B cell (primary cell): Measurements from ENCODE around the gene STEAP2. TPM values are rescaled to one million over a fixed set of nuclear protein-coding genes. Genes with fewer than 3 reads are reported as not detected.
"Not testable (repeated sequence)": the region's sequence is repeated elsewhere in the genome, so short reads cannot be mapped to it uniquely, and the experiment has no call there.

Experiments used
- ATAC-seq: fragments of 200-7000 bp; cut with Tn5 transposase; one replicate; pipeline ENCODE4 v1.10.0; 2021; ENCODE audit warnings: low read depth, mild to moderate bottlenecking, moderate number of reproducible peaks, moderate library complexity
- CTCF ChIA-PET: fragments of 350-600 bp; sonication (Branson Sonifier 250); formaldehyde crosslinking; loops from one replicate; lab custom pipeline; 2021; ENCODE audit warnings: antibody characterized with exemption, inconsistent platforms; lab: Charles Lee
- POLR2A ChIA-PET: fragments of 350-600 bp; sonication (Branson Sonifier 250); formaldehyde crosslinking; loops from one replicate; lab custom pipeline; 2021; ENCODE audit warnings: antibody characterized with exemption; lab: Charles Lee
- DNase-seq: peaks from one replicate; pipeline ENCODE4 v3.0.0; 2013
- H2AFZ ChIP-seq: 2 replicates; pipeline ENCODE4 v1.6.1; 2012; ENCODE audit warnings: mild to moderate bottlenecking, low read depth, low read length; ENCODE audit not compliant: insufficient read depth, poor library complexity, severe bottlenecking
- H3K27ac ChIP-seq, 2 donors: 1 replicate in 1 of 2; 2 replicates in 1 of 2; pipeline ENCODE4 v1.5.1; 2012 to 2013; ENCODE audit warnings: low read length in 2 of 2, mild to moderate bottlenecking in 2 of 2, moderate library complexity in 1 of 2
- H3K27me3 ChIP-seq, 4 experiments: fragments of 200-600 bp in 1 of 4; sonication (generic) in 1 of 4; replicated peaks in 1 of 4; 1 replicate in 2 of 4; 2 replicates in 2 of 4; pipeline versions ENCODE4 v1.6.1 to v1.7.0; 2013 to 2016; ENCODE audit warnings: low read length in 3 of 4, mild to moderate bottlenecking in 2 of 4, mixed read lengths in 1 of 4, moderate library complexity in 1 of 4; ENCODE audit not compliant: insufficient read depth in 4 of 4, control insufficient read depth in 3 of 4; ENCODE audit errors: control extremely low read depth in 1 of 4
- H3K36me3 ChIP-seq, 2 experiments: replicated peaks in 1 of 2; 1 replicate in 1 of 2; 2 replicates in 1 of 2; pipeline versions ENCODE4 v1.6.1 to v1.7.1; 2013; ENCODE audit warnings: low read length in 1 of 2; ENCODE audit not compliant: insufficient read depth in 2 of 2, control insufficient read depth in 1 of 2; ENCODE audit errors: control extremely low read depth in 1 of 2, extremely low read depth in 1 of 2
- H3K4me1 ChIP-seq, 2 donors: fragments of 200-600 bp in 1 of 2; sonication (generic) in 1 of 2; 1 replicate in 1 of 2; 2 replicates in 1 of 2; pipeline versions ENCODE4 v1.5.1 to v1.6.1; 2013 to 2017; ENCODE audit warnings: low read length in 2 of 2; ENCODE audit not compliant: control insufficient read depth in 2 of 2, insufficient read depth in 2 of 2
- H3K4me2 ChIP-seq: replicated peaks from 2 replicates; pipeline ENCODE3; 2012; ENCODE audit warnings: mild to moderate bottlenecking, low read depth, low read length; ENCODE audit not compliant: poor library complexity, severe bottlenecking
- H3K4me3 ChIP-seq, 5 experiments: fragments of 200-600 bp in 1 of 5; sonication (generic) in 1 of 5; 1 replicate in 3 of 5; 2 replicates in 2 of 5; pipeline versions ENCODE4 v1.5.1 to v1.7.0; 2011 to 2016; ENCODE audit warnings: low read length in 4 of 5, mild to moderate bottlenecking in 4 of 5, low read depth in 2 of 5, control low read depth in 1 of 5, moderate library complexity in 1 of 5; ENCODE audit not compliant: insufficient read depth in 1 of 5; ENCODE audit errors: control extremely low read depth in 1 of 5, extremely low read depth in 1 of 5
- H3K79me2 ChIP-seq: fragments of 200-600 bp; sonication (generic); one replicate; pipeline ENCODE4 v1.6.0; 2016; ENCODE audit warnings: low read length; ENCODE audit not compliant: control insufficient read depth, insufficient read depth
- H3K9ac ChIP-seq: fragments of 200-600 bp; sonication (generic); 2 replicates; pipeline ENCODE4 v1.6.1; 2017; ENCODE audit warnings: mild to moderate bottlenecking, low read length, moderate library complexity
- H3K9me3 ChIP-seq, 3 donors: one replicate each; pipeline versions ENCODE4 v1.6.1 to v1.7.1; 2013; ENCODE audit warnings: low read length in 2 of 3; ENCODE audit not compliant: control insufficient read depth in 2 of 3, insufficient read depth in 1 of 3; ENCODE audit errors: control extremely low read depth in 1 of 3
- H4K20me1 ChIP-seq: 2 replicates; pipeline ENCODE4 v1.6.0; 2012; ENCODE audit warnings: mild to moderate bottlenecking, low read length; ENCODE audit not compliant: insufficient read depth, control insufficient read depth, poor library complexity, severe bottlenecking
- H3K27ac Mint-ChIP-seq: one replicate; pipeline ENCODE4 v1.8.0; 2021; ENCODE audit warnings: mixed read lengths
- H3K27me3 Mint-ChIP-seq: one replicate; pipeline ENCODE4 v1.8.0; 2021; ENCODE audit warnings: mixed read lengths
- H3K4me1 Mint-ChIP-seq: one replicate; pipeline ENCODE4 v1.8.0; 2021; ENCODE audit warnings: mixed read lengths
- H3K4me3 Mint-ChIP-seq: one replicate; pipeline ENCODE4 v1.8.0; 2021; ENCODE audit warnings: mixed read lengths
- H3K9me3 Mint-ChIP-seq: one replicate; pipeline ENCODE4 v1.8.0; 2022; ENCODE audit warnings: mixed read lengths; ENCODE audit not compliant: insufficient read depth
- EZH2 ChIP-seq: IDR thresholded peaks from 2 replicates; pipeline ENCODE4 v1.6.1; 2012; ENCODE audit warnings: borderline replicate concordance, low read depth, mild to moderate bottlenecking, moderate library complexity, low read length; ENCODE audit not compliant: insufficient read depth, poor library complexity, severe bottlenecking
- WGBS: methylation state at CpG from one replicate; pipeline ENCODE4 v1.1.5; 2013; ENCODE audit warnings: missing lambda C conversion rate; ENCODE audit not compliant: insufficient coverage; 5-methylcytosine and 5-hydroxymethylcytosine counted together
- intact Hi-C: fragments of 100-400 bp; cut with micrococcal nuclease; formaldehyde crosslinking; loops from one replicate; pipeline ENCODE4 v1.10.0; 2022
- polyA plus RNA-seq: library from polyadenylated mRNA; depleted of rRNA; stranded (reverse); fragments of >200 nt; gene quantifications from 2 replicates; pipeline ENCODE4 v1.2.3, GENCODE V29; 2012
- total RNA-seq, 2 donors: library from RNA; stranded (reverse); fragments of 120-200 nt in 1 of 2; gene quantifications; 1 replicate in 1 of 2; 2 replicates in 1 of 2; pipeline versions ENCODE4 v1.2.3 to v1.2.4, GENCODE V29; 2013 to 2022
- TF ChIP-seq, protein P1 (sequence below): fragments of 200-600 bp; IDR thresholded peaks from one replicate; pipeline ENCODE4 v1.8.0; 2022; ENCODE audit warnings: antibody characterized with exemption, mild to moderate bottlenecking

The STEAP2 gene
- total and polyA plus RNA-seq, 2 donors (not counting 1 experiment from before 2014, with no cell fraction given): not detected

DNA sequence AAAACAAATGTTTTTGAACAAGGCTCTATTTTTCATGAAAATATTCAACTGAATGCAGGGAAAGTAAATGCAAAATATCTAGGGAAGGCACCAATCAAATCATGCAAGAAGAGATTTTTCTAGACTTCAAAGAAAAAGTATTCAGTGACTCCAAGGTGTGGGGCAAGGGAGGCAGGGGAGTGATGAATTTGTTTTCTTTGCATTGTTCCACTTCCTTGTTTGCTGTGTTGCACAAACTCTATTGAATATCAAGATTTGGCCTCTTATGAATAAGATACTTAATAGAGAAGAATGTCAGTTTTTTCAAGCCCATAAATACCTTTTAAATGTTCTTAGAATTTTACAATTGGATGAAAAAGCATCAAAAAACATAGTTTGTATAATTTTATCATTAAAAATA lies 30.9 kb upstream of the STEAP2 start:
- no peak overlapping the region for H3K27ac Mint-ChIP-seq
- CTCF ChIA-PET: no interaction called here
- POLR2A ChIA-PET: no interaction called here
- intact Hi-C loops: no loop called here
- no peaks in the 10 kb centered on the region for H4K20me1 ChIP-seq
- H3K4me1 ChIP-seq: peaks cover 0 to 4% of the 10 kb centered on the region in 2 donors
- H3K36me3 ChIP-seq: no peaks in the 10 kb centered on the region
- DNase-seq (no peak), ATAC-seq (no peak)
- H3K27me3 ChIP-seq: no peaks in the 10 kb centered on the region
- peaks cover 2% of the 10 kb centered on the region for H3K9me3 Mint-ChIP-seq
- no peak overlapping the region for H3K4me3 ChIP-seq
- H3K27me3 Mint-ChIP-seq: no peaks in the 10 kb centered on the region
- H3K9me3 ChIP-seq: peaks cover 0 to 14% (median 6%) of the 10 kb centered on the region in 3 donors
- H2AFZ ChIP-seq: no peak overlapping the region
- TF ChIP-seq EZH2: no peak
- TF ChIP-seq, protein P1, sequence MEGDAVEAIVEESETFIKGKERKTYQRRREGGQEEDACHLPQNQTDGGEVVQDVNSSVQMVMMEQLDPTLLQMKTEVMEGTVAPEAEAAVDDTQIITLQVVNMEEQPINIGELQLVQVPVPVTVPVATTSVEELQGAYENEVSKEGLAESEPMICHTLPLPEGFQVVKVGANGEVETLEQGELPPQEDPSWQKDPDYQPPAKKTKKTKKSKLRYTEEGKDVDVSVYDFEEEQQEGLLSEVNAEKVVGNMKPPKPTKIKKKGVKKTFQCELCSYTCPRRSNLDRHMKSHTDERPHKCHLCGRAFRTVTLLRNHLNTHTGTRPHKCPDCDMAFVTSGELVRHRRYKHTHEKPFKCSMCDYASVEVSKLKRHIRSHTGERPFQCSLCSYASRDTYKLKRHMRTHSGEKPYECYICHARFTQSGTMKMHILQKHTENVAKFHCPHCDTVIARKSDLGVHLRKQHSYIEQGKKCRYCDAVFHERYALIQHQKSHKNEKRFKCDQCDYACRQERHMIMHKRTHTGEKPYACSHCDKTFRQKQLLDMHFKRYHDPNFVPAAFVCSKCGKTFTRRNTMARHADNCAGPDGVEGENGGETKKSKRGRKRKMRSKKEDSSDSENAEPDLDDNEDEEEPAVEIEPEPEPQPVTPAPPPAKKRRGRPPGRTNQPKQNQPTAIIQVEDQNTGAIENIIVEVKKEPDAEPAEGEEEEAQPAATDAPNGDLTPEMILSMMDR: no peak
- no peak overlapping the region for H3K27ac ChIP-seq
- no peak overlapping the region for H3K4me2 ChIP-seq
- H3K4me1 Mint-ChIP-seq: peaks cover 11% of the 10 kb centered on the region
- no peaks in the 10 kb centered on the region for H3K79me2 ChIP-seq
- no peak overlapping the region for H3K4me3 Mint-ChIP-seq
- no peak overlapping the region for H3K9ac ChIP-seq

DNA sequence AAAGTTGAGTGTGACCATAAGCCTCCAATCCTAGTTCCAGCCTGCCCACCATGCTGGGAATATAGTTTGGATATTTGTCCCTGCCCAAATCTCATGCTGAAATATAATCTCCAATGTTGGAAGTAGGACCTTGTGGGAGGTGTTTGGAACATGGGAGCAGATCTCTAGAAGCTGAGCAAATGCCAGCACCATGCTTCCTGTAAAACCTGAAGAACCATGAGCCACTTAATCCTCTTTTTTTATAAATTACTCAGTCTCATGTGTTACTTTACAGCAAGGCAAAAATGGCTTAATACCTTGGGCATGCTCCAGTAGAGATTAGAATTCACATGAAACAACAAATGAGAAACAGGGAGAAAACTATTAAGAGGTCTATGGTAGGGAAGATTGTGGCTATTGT lies 30.1 kb upstream of the STEAP2 start:
- Histone ChIP-seq H3K4me3 (no peak overlapping the region), H4K20me1 (no peaks in the 10 kb centered on the region), H3K9ac (no peak overlapping the region), H3K79me2 (no peaks in the 10 kb centered on the region), H3K27ac (no peak overlapping the region), H3K36me3 (no peaks in the 10 kb centered on the region), H3K4me2 (no peak overlapping the region), H3K9me3 (peaks cover 0 to 5% (median 0%) of the 10 kb centered on the region in 3 donors), H2AFZ (no peak overlapping the region), H3K4me1 (peaks cover 0 to 4% of the 10 kb centered on the region in 2 donors), H3K27me3 (no peaks in the 10 kb centered on the region)
- Mint-ChIP-seq H3K27me3 (no peaks in the 10 kb centered on the region), H3K9me3 (peaks cover 2% of the 10 kb centered on the region), H3K4me3 (no peak overlapping the region), H3K27ac (no peak overlapping the region), H3K4me1 (peaks cover 11% of the 10 kb centered on the region)
- ChIA-PET CTCF (no interaction called here), POLR2A (no interaction called here)
- DNase-seq: no peak
- no peak for TF ChIP-seq EZH2
- TF ChIP-seq, protein P1: no peak
- intact Hi-C loops: no loop called here
- no peak for ATAC-seq

DNA sequence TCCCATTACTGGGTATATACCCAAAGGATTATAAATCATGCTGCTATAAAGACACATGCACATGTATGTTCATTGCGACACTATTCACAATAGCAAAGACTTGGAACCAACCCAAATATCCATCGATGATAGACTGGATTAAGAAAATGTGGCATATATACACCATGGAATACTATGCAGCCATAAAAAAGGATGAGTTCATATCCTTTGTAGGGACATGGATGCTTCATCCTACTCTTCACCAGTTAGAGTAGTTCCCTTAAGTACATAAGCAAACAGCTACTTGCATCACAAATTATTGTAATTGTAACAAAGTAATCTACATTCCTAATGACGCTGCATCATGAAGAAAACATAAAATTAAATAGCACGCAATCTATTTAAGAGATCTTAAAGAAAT lies 25.2 kb upstream of the STEAP2 start:
- DNase-seq, H3K4me1 Mint-ChIP-seq, CTCF ChIA-PET, H3K4me1 ChIP-seq, ATAC-seq, H3K4me2 ChIP-seq, H3K4me3 Mint-ChIP-seq, H3K27ac Mint-ChIP-seq, H2AFZ ChIP-seq, H3K27me3 Mint-ChIP-seq, POLR2A ChIA-PET, H3K27ac ChIP-seq, H3K9me3 ChIP-seq, intact Hi-C loops, H4K20me1 ChIP-seq, H3K4me3 ChIP-seq, H3K79me2 ChIP-seq, H3K36me3 ChIP-seq, H3K9ac ChIP-seq, H3K9me3 Mint-ChIP-seq, H3K27me3 ChIP-seq: not testable (repeated sequence)
- WGBS: no CpG with 5 or more reads among the region's 4 CpGs
